ENCODE results near the gene EXT2.

Gene EXT2

DNA sequence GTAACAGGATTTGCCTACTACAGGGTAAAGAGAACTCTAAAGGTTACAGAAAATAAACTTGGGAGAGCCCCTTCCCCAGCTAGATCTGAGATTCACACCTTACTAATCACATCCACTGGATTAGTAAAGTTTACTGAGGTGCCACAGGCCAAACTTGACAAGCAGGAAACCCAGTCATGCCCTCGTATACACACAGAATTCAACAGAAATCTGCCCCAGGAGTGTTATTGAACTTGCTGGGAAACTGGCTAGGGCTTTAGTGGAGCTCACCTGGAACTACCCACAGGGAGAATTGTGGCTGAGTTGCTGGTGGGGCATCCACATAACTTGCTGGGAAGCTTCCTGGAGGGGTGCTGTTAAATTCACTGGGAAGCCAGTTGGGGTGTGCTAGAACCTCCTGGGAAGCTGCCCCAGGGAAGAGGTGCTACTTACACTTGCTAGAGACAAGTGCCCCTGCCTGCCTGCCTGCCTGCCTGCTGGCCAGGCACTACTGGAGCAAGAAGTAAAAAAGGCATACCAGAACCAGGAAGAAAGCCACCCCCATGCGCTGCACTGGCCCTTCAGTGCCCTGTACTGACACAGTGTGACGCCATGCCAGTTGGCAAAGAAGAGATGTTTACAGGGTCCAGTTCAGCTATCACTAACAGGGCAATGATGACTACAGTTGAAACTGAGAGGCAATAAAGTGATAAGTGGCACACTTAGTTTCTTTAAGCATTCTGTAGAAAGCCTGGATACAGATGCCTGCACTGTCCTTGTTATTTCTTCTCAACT is 108.0 kb downstream of the EXT2 start:
- no peak for DNase-seq (ENCODE audit: low read depth)

DNA sequence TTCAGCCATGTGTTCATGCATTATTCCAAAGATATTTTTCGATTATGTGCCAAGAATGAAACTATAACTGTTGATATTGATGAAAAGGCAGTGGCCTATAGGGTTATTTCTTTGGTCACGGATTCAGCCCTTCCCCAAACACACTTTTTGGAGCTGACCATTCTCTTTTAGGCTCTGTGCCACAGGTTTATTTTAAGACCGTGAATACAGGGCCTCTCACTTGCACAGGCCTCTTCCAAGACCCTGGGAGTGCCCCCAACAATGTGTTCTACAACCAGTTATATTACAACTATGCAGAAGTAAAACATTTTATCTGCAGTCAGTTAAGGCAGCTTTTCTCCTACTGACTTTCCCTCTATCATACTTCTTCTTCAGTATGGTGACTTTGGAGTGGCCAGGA is 109.9 kb downstream of the EXT2 start:
- no peak for DNase-seq (ENCODE audit: low read depth)

DNA sequence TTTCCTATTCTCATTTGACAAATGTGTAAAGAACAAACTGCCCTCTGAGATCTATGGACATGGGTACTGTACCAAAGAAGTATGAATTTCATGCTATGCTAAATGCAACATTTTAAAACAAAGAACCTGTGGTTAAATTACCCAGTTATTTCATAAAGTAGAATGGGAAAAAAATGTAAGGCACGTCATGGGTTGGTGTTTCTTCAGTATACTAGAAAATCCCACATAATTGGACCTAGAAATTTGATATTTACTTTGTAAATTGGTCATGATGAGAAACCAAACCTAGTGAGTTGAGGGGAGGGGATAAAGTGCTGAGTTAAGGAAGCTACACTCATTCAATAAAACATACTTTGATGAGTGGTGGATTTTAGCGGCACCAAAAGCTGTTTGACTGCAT is 110.4 kb downstream of the EXT2 start:
- no peak for DNase-seq (ENCODE audit: low read depth)

DNA sequence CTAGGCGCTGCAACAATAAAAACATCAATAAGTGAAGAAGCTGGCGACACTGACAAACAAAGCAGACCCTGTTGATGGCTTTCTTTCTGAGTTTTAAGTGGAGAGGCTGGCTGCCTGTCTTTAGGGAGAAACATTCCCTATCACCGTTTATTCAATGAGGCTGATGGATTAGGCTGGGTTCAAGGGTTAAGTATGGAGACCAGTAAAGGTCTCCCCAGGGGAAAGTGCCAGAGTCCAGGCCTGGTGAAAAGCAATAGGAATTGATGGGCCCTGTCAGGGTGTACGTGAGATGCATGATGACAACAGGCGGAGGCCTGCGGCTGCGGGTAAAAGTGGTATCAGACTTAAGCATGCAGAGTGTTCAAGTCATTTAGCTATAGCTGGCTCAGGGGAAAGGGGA is 111.8 kb downstream of the EXT2 start:
- no peak for DNase-seq (ENCODE audit: low read depth)

DNA sequence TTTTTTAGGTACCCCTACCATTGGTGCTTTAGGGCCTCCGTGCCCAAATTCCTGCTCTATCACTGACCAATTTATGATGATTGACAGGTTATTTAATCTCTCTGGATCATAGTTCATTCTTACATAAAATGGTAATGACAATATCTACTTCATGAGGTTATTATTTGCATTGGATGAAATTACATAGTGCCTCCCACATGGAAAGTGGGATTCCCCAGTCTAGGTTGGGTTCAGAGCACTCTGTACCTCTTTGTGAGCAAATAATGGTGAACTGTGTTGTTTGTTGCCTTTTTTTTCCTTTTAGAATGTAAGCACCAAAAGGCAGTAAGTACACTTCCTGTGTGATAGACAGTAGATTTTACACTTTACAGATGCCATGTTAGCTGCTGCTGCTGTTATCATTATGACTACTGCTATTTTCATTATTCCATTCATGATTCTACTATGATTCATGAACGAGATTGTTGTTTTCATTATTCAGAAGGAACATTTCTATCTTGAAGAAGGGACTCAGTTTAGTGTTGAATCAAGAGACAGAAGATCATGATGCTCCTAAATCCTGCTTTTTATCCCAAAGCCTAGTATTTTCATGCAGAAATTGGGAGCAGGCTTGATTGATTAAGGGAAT is 113.6 kb downstream of the EXT2 start:
- no peak for DNase-seq (ENCODE audit: low read depth)

DNA sequence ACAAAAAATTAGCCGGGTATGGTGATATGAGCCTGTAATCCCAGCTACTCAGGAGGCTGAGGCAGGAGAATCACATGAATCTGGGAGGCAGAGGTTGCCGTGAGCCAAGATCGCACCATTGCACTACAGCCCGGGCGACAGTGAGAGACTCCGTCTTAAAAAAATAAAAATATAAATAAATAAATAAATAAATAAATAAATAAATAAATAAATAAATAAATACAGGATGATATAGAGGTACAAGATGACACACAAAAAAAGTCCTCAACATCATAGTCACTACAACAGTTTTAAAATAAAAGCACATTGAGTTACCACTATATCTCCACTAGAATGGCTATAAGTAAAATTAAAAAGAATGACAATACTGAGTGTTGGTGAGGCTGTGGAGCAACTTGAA is 116.7 kb downstream of the EXT2 start:
- DNase-seq (ENCODE audit: low read depth): no peak

DNA sequence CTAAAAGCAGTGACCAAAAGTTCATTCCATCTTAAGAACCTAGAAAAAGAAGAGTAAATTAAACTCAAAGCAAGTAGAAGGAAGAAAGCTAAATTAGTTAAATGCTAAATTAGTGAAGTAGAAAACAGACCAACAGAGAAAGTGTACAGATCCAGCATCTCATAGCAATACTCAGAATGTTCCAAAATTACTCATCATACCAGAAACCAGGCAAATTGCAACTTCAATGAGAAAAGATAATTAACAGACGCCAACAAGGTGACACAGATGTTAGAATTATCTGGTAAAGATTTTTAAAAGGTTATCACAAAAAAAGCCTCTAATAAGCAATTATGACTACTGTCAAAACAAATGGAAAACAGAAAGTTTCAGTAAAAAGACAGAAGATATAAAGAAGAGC is 117.7 kb downstream of the EXT2 start:
- DNase-seq (ENCODE audit: low read depth): no peak

DNA sequence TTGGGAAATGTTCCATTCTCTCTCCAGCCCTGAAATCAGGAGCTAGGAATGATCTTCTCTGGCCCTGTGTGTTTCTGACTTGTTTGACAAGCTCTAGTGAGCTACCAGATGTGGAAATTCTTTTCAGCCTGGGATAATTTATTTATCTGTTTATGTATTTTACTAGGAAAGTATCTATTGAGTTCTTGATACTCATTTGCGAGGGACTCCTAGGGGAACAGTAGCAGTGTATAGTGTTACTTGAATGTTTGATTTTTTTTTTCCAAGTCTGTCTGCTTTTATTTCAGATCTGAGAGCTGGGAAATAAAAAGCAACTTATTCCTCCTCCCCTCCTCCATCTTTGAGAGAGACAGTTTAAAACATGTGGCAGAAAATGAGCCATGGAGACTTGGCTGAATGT is 122.0 kb downstream of the EXT2 start:
- DNase-seq (ENCODE audit: low read depth): no peak

DNA sequence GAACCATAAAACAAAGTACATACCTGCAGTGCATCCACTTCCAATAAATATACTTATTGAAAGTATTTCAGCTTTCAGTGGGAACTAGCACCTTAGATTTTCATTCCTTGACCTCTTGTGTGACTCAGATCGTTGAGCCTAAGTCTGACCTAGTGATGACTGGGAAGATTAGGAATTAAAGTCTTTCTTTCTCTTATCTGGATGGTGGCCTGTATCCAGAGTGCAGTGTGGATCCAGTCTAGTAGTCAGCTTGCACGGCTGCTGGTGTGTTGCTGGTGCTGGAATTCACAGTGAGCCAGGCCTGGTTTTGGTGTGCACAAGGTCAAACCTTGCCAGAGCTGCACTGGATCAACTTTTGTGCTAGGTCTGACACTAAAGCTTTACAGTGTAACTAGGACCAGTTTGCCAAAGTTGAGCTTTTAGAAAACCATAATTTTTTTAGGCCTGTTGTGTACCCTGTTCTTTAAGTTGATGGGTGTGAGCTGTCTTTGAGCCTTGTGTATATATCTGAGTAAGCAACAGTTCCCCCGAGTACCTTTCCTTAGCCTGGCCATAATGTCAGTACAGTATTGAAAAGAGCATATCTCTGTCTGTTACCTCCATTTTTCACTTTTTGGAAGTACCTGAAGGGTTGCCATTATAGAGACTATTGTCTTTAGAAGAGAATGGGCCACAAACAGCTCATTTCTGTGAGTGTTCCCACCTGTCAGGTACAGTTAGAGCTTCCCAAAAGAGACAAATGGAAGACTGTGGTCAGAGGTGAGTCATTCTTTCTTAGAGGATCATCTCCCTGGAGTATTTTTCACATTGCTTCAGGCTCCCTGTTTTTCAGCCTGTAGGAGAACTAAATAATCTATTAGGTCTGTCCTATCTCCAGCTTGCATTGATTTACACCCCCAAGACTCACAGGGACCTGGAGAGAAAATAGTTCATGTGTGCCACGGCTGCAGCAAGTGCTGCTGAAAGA is 124.6 kb downstream of the EXT2 start:
- no peak for DNase-seq (ENCODE audit: low read depth)

DNA sequence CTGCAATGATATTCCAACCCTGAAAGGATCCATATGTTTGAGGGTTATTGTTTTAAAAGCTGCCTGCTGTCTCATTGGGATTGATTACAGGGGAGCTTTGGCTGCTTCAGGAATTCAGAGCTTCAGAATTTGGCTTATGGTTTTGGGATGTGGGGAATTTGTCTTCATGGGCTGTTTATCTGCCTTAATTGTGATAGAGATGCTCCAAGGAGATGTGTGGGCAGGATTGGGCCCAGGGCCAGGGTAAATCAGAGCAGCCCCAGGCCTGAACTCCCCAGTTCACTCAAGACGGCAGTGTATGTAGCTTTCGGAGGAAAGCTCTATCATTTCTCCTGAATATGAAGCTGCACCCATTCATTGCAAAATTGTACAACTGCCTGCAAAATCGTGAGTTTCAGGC is 126.0 kb downstream of the EXT2 start:
- DNase-seq (ENCODE audit: low read depth): no peak

DNA sequence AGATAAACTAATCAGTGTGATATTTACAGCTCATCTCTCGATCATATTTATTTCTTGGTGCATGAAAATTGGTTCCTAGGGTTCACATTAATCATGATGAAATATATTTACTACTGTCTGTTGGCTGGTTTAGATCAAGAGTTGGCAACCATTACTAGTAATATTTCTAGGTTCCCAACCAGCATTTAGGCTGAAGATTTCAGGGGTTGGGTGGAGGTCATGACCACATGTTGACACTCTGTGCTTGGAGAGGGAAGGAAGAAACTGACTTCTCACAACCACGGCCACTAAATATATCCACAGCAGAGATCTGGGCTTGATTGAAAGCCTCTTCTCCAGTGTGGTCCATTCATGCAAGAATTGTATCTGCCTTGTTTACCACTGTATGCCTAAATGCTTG is 126.5 kb downstream of the EXT2 start:
- DNase-seq (ENCODE audit: low read depth): no peak

DNA sequence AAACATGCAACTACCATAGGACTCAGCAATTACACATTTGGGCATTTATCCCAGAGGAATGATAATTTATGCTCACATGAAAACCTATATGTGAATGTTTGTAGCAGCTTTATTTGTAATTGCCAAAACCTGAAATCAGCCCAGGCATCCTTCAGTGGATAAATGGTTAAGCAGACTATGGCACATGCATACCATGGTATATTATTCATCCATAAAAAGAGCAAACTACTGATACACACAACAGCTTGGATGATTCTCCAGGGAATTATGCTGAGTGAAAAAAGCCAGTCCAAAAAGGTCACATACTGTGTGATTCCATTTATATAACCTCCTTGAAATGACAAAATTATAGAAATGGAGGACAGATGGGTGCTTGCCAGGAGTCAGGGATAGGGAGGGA is 127.8 kb downstream of the EXT2 start:
- no peak for DNase-seq (ENCODE audit: low read depth)

DNA sequence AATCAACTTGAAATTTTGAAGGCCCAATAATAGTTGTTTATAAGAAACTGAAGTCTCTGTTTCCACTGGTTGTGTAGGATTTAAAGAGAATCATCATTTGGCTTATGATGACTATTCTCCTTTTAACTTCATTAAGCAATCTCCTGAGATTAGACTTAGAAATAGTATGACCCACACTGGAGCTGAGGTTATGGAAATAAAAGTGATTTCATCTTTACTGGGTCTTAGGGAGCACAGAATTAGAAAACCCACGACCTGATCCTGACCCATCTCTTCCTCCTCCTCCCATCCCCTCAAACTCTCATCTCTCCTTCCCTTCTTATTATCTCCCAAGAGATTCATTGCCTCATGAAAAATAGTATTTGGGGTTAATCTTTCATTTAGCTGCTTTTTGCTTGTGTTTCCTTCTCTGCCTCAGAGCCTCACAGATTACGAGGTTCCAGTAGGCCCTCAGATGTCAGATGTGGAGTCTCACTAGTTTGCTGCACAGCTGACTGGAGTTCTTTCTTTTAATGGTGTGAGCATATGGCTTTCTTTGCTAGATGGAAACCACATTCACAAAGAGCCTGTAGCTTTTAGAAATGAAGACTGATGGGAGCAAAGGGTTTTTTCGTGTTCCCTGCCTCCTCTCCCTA is 129.5 kb downstream of the EXT2 start:
- no peak for DNase-seq (ENCODE audit: low read depth)

DNA sequence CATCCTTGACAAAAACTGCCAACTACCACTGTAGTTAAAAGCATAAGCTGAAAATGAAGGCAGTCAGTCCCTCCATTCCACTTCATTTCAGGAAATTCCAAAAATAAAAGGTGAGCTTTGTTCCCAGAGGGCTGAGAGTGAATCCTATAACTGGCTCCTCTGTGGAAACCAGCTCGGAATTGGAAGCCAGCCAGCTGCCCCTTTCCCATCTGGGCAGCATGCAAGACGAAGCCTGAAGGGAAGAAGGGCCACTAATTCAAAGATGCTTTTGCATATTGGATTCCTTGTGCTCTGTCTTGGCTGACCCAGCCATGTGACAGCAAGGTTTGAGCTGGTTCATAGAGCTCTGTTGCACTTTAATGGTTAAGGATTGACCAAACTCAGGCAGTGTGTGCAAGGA is 131.0 kb downstream of the EXT2 start:
- no peak for DNase-seq (ENCODE audit: low read depth)

DNA sequence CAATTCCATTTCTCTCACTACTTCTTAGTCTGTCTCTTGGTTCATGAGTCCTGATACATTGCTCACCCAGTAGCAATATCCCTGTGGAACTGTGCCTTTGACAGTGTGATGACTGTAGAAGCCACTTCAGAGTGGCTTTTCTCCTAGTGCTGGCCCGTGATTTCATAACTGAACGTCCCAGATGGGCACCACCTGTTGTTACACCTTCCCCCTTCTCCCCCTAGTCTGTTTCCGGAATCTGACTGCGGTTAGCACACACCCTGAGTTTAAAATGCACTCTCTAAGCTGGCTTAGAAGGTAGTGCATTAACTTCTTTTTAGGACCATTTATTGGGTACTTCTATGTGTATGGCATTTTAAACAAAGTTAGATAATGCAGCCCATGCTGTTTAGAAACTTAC is 131.5 kb downstream of the EXT2 start:
- DNase-seq (ENCODE audit: low read depth): no peak

DNA sequence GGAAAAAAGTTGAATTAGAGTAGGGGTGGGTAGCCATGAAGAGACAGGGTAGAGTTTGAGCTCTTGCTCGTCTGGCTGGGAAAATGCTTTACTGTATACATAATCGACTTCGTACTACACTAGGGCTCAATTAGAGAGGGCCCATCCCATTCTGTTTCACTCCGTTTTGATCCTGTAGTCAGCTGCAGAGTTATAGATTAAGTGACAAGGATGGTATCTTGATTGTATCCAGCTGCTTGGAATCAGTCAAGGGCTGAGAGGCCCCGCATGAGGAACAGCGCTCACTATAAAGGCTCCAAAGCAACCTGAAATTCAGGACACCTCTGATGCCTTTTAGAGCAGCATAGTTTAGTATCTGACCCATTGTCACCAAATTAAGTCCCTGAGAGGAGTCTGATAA is 132.9 kb downstream of the EXT2 start:
- no peak for DNase-seq (ENCODE audit: low read depth)

DNA sequence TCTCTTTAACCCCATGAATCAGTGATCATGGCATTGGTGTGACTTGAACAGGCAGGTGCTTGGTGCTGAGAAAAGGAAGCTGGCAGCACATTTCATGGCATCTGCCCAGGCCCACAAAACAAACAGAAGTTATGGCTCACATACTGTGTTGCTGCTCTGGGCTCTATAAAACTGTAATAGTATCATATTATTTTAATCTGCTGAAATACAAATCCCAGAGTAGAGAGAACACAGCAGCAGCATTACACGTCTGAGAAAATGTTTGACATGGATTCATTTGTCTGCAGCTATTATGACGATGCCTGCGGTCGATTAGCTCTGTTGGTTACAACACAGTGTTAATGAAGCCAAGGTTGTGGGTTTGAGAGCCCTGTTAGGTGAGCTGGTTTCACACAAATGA is 133.6 kb downstream of the EXT2 start:
- DNase-seq (ENCODE audit: low read depth): no peak

DNA sequence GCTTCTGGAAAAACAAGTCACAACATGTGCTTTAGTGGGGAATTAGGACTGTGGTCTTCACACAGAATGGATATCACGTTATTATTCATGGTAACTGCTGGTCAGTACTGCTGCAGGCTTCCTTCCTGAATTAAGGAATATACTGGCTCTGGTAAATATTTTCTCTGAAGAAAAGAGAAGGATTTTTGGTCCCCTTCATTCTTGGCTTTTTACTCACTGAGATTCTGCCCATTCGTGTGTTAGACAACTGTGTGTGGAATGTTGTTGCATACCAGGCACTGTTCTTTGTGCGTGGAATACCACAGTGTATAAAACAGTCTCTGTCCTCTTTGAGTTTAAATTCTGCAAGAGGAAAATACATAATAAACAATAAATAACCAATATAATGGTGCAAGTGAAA is 134.1 kb downstream of the EXT2 start:
- no peak for DNase-seq (ENCODE audit: low read depth)

DNA sequence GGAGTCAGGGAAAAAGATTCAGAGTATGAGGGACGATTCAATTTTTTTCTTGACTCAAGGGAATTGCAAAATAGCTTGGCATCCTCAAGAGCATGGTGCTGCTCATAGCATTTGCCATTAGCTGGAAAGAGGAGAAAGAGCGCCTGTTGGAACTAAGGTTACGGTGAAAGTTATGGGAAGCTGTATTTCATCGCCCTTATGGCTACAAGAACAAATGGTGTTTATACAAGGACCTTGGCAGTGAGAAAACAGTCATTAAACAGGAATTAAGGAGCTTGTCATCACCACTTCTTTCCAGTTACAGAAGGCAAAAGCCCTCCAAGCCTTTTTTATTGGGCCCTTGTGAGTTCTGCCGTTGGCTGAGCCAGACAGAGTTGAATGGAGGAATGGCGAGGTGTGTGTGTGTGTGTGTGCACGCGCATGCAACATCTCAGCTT is 140.3 kb downstream of the EXT2 start:
- DNase-seq (ENCODE audit: low read depth): no peak

DNA sequence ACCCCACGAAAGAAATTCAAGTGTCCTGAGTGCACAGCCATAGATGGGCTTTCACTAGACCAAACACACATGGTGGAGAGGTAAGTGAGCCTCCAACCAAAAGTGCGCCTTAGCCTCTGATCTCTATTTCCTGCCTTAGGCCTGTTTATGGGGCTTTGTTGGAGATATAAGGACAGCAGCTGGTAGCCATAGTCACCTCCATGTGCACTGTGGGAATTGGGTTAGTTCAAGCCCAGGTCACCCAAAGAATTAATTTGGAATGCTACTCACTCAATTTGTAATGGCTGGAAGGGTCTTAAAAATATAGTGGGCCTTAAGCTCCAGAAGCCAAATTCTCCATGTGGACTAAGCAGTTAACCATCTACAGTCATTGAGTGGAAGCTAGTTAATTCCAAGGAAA is 140.8 kb downstream of the EXT2 start:
- no peak for DNase-seq (ENCODE audit: low read depth)

DNA sequence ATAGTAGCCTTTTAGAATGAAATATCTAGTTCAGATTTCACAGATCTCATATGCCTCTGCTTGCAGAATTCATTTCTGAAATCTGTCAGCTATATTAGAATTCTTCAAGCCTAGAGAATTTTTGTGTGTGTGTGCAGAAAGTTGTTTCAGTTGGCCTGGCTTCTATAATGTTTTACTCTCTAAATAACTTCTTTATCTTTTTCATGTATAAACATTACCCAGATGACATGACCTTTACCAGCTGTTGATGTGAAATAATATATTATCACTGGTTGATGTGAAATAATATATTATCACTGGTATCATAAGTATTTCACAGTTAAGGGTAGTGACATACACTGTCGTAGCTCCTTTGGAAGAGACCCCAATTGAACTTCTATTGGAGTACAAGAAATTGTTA is 141.7 kb downstream of the EXT2 start:
- DNase-seq (ENCODE audit: low read depth): no peak

DNA sequence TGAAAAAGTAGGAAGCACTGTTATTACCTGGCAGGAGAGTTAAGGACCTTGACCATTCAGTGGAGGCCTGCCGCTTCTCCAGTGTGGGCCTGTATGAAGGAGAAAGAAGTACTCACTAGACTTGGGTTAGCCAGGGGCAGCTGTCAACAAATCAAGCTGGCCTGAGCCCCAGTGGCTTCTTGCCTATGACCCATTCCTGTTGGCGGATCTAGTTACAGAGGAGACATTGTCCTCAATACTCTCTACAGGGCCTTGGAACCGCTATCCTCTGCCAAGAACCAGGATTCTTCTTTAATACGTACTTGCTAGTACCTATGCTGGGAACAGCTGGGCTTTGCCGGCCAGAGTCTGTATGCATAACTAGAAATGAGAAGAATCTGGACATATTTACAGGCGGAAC is 146.4 kb downstream of the EXT2 start:
- no peak for DNase-seq (ENCODE audit: low read depth)

Measured in T-helper 22 cell (primary cell).